ENCODE measurements around the gene SERINC2.

GRCh38 chr1:31479811-31480210, 66.8 kb downstream of the SERINC2 start:
- TF ChIP-seq POLR2A (IDR thresholded peaks at IDR 0.05; ENCODE audit: borderline replicate concordance, extremely low read depth, insufficient read depth, insufficient read length) (no peak), CTCF (IDR thresholded peaks at IDR 0.05 in 2 of 3, conservative IDR thresholded peaks at IDR 0.05 in 1 of 3; ENCODE audit: borderline replicate concordance in 1 of 3, insufficient read depth in 1 of 3, low read depth in 2 of 3, low read length in 2 of 3) (no peak), RAD21 (IDR thresholded peaks at IDR 0.05; ENCODE audit: low read depth) (no peak), EZH2phosphoT487 (IDR thresholded peaks at IDR 0.05; ENCODE audit: borderline replicate concordance) (no peak), POLR2AphosphoS5 (IDR thresholded peaks at IDR 0.05; ENCODE audit: low read depth, low read length) (no peak), ZFX (IDR thresholded peaks at IDR 0.05) (no peak), YY1 (IDR thresholded peaks at IDR 0.05; ENCODE audit: extremely low read depth, insufficient replicate concordance, low read depth, low read length) (no peak), ZNF274 (IDR thresholded peaks at IDR 0.05; ENCODE audit: low read depth, low read length) (no peak), SIN3A (IDR thresholded peaks at IDR 0.05; ENCODE audit: low read depth) (no peak), REST (IDR thresholded peaks at IDR 0.05; ENCODE audit: low read depth) (no peak), TCF7L2 (IDR thresholded peaks at IDR 0.05; ENCODE audit: borderline replicate concordance, extremely low read depth, insufficient read depth, insufficient read length) (no peak), CEBPB (IDR thresholded peaks at IDR 0.05; ENCODE audit: low read depth) (no peak)

Data from HCT116 (cell line).